ENCODE data around the gene NATD1. TPM values are rescaled to one million over a fixed set of nuclear protein-coding genes. Genes with fewer than 3 reads are reported as not detected.

Gene NATD1
- total and polyA plus RNA-seq, 10 of the 15 experiments (the other 5 are each of a cell fraction or from before 2014, with no cell fraction given): 0.02 to 0.33 (median 0.15) TPM

GRCh38 chr17:21194703-21195102 lies 58.5 kb downstream of the NATD1 start (continued):
- TF ChIP-seq SREBF1 (IDR thresholded peaks at IDR 0.05; ENCODE audit: low read length): no peak
- TF ChIP-seq ETV6 (conservative IDR thresholded peaks at IDR 0.05 in 1 of 2, IDR thresholded peaks at IDR 0.05 in 1 of 2; ENCODE audit: borderline replicate concordance in 1 of 2, low read depth in 1 of 2): no peak
- no peak for TF ChIP-seq SUZ12 (IDR thresholded peaks at IDR 0.05; ENCODE audit: unreplicated experiment)
- no peak for TF ChIP-seq NBN (IDR thresholded peaks at IDR 0.05)
- TF ChIP-seq CHD4 (IDR thresholded peaks at IDR 0.05): no peak
- TF ChIP-seq ASH2L (IDR thresholded peaks at IDR 0.05; ENCODE audit: borderline replicate concordance, low read depth): no peak
- no peak for TF ChIP-seq STAT3 (IDR thresholded peaks at IDR 0.05; ENCODE audit: low read depth, low read length)
- no peak for TF ChIP-seq PKNOX1 (IDR thresholded peaks at IDR 0.05)
- no peak for TF ChIP-seq PBX3 (IDR thresholded peaks at IDR 0.05; ENCODE audit: insufficient replicate concordance, low read depth, low read length)
- no peak for TF ChIP-seq ZBED1 (IDR thresholded peaks at IDR 0.05; ENCODE audit: borderline replicate concordance)
- TF ChIP-seq CTCF (IDR thresholded peaks at IDR 0.05 in 2 of 3, conservative IDR thresholded peaks at IDR 0.05 in 1 of 3; ENCODE audit: control insufficient read depth in 2 of 3, extremely low read depth in 1 of 3, insufficient read depth in 1 of 3, low read depth in 3 of 3, low read length in 3 of 3): no peak
- no peak for TF ChIP-seq SREBF2 (IDR thresholded peaks at IDR 0.05; ENCODE audit: low read length)
- TF ChIP-seq TBL1XR1 (IDR thresholded peaks at IDR 0.05; ENCODE audit: low read depth, low read length): no peak
